ENCODE measurements around the gene ID2. TPM values are rescaled to one million over a fixed set of nuclear protein-coding genes. Genes with fewer than 3 reads are reported as not detected.

ID2 gene
- total RNA-seq, 1 donor = 168 TPM

GRCh38 chr2:8659735-8660492 is 21.9 kb upstream of the ID2 start:
- DNase-seq (ENCODE audit: insufficient read length, low spot score, missing footprints) = no peak
- Histone ChIP-seq H3K9me3 (ENCODE audit: low read depth, low read length) (no peaks in the 10 kb centered on the region), H3K4me3 (ENCODE audit: insufficient read depth, low read length) (no peak overlapping the region), H3K27me3 (ENCODE audit: insufficient read depth, low read length) (no peaks in the 10 kb centered on the region), H3K27ac (ENCODE audit: low read depth, low read length) (no peak overlapping the region), H2AFZ (ENCODE audit: low read length) (no peak overlapping the region), H3K79me2 (ENCODE audit: insufficient read depth, low read length) (no peaks in the 10 kb centered on the region), H3K4me1 (ENCODE audit: insufficient read depth, low read length) (peaks cover 22% of the 10 kb centered on the region), H4K20me1 (ENCODE audit: insufficient read depth, low read length) (no peaks in the 10 kb centered on the region), H3K4me2 (ENCODE audit: insufficient read depth, low read length) (no peak overlapping the region), H3K36me3 (ENCODE audit: insufficient read depth, low read length) (no peaks in the 10 kb centered on the region)
- TF ChIP-seq, protein P1, sequence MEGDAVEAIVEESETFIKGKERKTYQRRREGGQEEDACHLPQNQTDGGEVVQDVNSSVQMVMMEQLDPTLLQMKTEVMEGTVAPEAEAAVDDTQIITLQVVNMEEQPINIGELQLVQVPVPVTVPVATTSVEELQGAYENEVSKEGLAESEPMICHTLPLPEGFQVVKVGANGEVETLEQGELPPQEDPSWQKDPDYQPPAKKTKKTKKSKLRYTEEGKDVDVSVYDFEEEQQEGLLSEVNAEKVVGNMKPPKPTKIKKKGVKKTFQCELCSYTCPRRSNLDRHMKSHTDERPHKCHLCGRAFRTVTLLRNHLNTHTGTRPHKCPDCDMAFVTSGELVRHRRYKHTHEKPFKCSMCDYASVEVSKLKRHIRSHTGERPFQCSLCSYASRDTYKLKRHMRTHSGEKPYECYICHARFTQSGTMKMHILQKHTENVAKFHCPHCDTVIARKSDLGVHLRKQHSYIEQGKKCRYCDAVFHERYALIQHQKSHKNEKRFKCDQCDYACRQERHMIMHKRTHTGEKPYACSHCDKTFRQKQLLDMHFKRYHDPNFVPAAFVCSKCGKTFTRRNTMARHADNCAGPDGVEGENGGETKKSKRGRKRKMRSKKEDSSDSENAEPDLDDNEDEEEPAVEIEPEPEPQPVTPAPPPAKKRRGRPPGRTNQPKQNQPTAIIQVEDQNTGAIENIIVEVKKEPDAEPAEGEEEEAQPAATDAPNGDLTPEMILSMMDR (IDR thresholded peaks at IDR 0.05; ENCODE audit: extremely low read depth, low read depth, low read length) = no peak

- no peaks in the 10 kb centered on the region for H3K36me3 ChIP-seq (ENCODE audit: insufficient read depth, low read length)
- H3K9me3 ChIP-seq (ENCODE audit: low read depth, low read length) = no peaks in the 10 kb centered on the region
- H3K79me2 ChIP-seq (ENCODE audit: insufficient read depth, low read length) = no peaks in the 10 kb centered on the region
- TF ChIP-seq, protein P1 (IDR thresholded peaks at IDR 0.05; ENCODE audit: extremely low read depth, low read depth, low read length) = no peak
- no peak overlapping the region for H2AFZ ChIP-seq (ENCODE audit: low read length)
- no peaks in the 10 kb centered on the region for H3K27me3 ChIP-seq (ENCODE audit: insufficient read depth, low read length)
- H3K27ac ChIP-seq (ENCODE audit: low read depth, low read length) = no peak overlapping the region
- H3K4me2 ChIP-seq (ENCODE audit: insufficient read depth, low read length) = no peak overlapping the region
- no peak for DNase-seq (ENCODE audit: insufficient read length, low spot score, missing footprints)
- H3K4me3 ChIP-seq (ENCODE audit: insufficient read depth, low read length) = no peak overlapping the region
- H3K4me1 ChIP-seq (ENCODE audit: insufficient read depth, low read length) = peaks cover 22% of the 10 kb centered on the region
- no peaks in the 10 kb centered on the region for H4K20me1 ChIP-seq (ENCODE audit: insufficient read depth, low read length)
Measured at GRCh38 chr2:8661235-8661634, 20.6 kb upstream of the ID2 start.

DNA sequence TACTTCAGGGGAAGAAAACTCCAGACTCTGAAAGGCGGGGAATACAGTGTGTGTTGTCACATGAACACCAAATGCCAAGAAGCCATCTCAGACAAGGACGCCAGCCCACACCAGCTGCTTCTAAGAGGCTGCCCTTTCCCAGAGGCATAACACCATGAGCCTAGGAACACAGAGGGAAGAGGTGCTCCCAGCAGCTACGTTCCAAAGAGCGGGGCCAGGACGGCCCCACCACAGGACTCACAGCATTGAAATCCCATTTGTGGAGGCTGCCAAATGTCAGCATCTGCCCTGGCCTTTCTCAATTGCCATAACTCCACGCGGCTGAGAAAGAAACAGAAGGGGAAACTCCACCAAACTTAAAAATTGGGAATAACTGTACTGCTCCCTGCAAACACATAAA is 20.1 kb upstream of the ID2 start:
- H3K4me1 ChIP-seq (ENCODE audit: insufficient read depth, low read length) = peaks cover 19% of the 10 kb centered on the region
- H3K9me3 ChIP-seq (ENCODE audit: low read depth, low read length) = no peaks in the 10 kb centered on the region
- no peaks in the 10 kb centered on the region for H3K36me3 ChIP-seq (ENCODE audit: insufficient read depth, low read length)
- H3K4me3 ChIP-seq (ENCODE audit: insufficient read depth, low read length) = no peak overlapping the region
- TF ChIP-seq, protein P1 (IDR thresholded peaks at IDR 0.05; ENCODE audit: extremely low read depth, low read depth, low read length) = no peak
- no peaks in the 10 kb centered on the region for H3K79me2 ChIP-seq (ENCODE audit: insufficient read depth, low read length)
- DNase-seq (ENCODE audit: insufficient read length, low spot score, missing footprints) = no peak
- H3K27ac ChIP-seq (ENCODE audit: low read depth, low read length) = no peak overlapping the region
- H4K20me1 ChIP-seq (ENCODE audit: insufficient read depth, low read length) = no peaks in the 10 kb centered on the region
- H3K4me2 ChIP-seq (ENCODE audit: insufficient read depth, low read length) = no peak overlapping the region
- H2AFZ ChIP-seq (ENCODE audit: low read length) = peak overlapping the region; percentile 44
- H3K27me3 ChIP-seq (ENCODE audit: insufficient read depth, low read length) = no peaks in the 10 kb centered on the region

DNA sequence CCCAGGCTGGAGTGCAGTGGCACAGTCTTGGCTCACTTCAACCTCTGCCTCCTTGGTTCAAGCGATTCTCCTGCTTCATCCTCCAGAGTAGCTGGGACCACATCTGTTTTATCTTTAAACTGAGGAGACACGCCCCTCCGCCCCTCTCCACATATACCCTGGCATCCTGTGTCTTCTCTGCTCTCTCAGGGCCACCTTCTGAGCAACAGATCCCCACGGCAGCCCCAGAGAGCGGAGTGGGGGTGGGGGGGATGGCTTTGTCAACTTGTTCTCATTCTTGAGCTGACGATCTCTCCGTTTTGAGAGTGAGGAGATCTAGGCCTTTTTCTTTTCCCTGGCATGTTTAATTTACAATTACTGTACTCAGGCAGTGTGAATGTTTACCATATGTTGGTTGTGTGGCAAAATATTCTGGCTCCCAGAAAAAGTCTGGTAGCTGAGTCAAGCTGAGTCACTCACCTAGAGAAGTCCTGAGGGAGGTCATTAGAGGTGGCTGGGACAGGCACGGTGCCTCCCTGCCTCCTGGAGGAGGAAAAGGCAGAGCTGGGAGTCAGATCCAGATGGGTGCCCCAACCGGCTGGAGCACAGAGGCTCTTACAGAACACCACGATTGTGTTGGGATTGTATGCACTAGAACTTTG is 19.5 kb upstream of the ID2 start:
- H3K9me3 ChIP-seq (ENCODE audit: low read depth, low read length) = no peaks in the 10 kb centered on the region
- H3K4me3 ChIP-seq (ENCODE audit: insufficient read depth, low read length) = peak overlapping the region; percentile 28
- H3K4me2 ChIP-seq (ENCODE audit: insufficient read depth, low read length) = peak overlapping the region; percentile 53
- H3K27me3 ChIP-seq (ENCODE audit: insufficient read depth, low read length) = no peaks in the 10 kb centered on the region
- TF ChIP-seq, protein P1 (IDR thresholded peaks at IDR 0.05; ENCODE audit: extremely low read depth, low read depth, low read length) = peak; percentile 24
- H3K36me3 ChIP-seq (ENCODE audit: insufficient read depth, low read length) = no peaks in the 10 kb centered on the region
- H3K27ac ChIP-seq (ENCODE audit: low read depth, low read length) = no peak overlapping the region
- H2AFZ ChIP-seq (ENCODE audit: low read length) = peak overlapping the region; percentile 57
- DNase-seq (ENCODE audit: insufficient read length, low spot score, missing footprints) = peak; percentile 97
- peaks cover 17% of the 10 kb centered on the region for H3K4me1 ChIP-seq (ENCODE audit: insufficient read depth, low read length)
- H4K20me1 ChIP-seq (ENCODE audit: insufficient read depth, low read length) = no peaks in the 10 kb centered on the region
- H3K79me2 ChIP-seq (ENCODE audit: insufficient read depth, low read length) = no peaks in the 10 kb centered on the region
